Suprapubic skin (tissue), 4 donors: ENCODE data around the gene KIAA1671. TPM values are rescaled to one million over a fixed set of nuclear protein-coding genes. Genes with fewer than 3 reads are reported as not detected.

ENCODE experiments used
- DNase-seq, 2 donors: peaks; one replicate each; pipeline ENCODE4 v3.0.0-alpha.2; 2019; ENCODE audit warnings: low spot score in 2 of 2
- H3K27ac ChIP-seq: fragments of 200-600 bp; sonication (generic); one replicate; pipeline ENCODE4 v1.5.1; 2019
- H3K27me3 ChIP-seq: fragments of 200-600 bp; sonication (generic); one replicate; pipeline ENCODE4 v1.5.1; 2019
- H3K36me3 ChIP-seq: fragments of 200-600 bp; sonication (generic); one replicate; pipeline ENCODE4 v1.5.1; 2019
- H3K4me1 ChIP-seq: fragments of 200-600 bp; sonication (generic); one replicate; pipeline ENCODE4 v1.5.1; 2019
- H3K4me3 ChIP-seq: fragments of 200-600 bp; sonication (generic); one replicate; pipeline ENCODE4 v1.5.1; 2019; ENCODE audit warnings: mild to moderate bottlenecking
- H3K9me3 ChIP-seq: fragments of 200-600 bp; sonication (generic); one replicate; pipeline ENCODE4 v1.5.1; 2019
- EP300 ChIP-seq: sonication (generic); formaldehyde crosslinking; IDR thresholded peaks from one replicate; pipeline ENCODE4 v1.6.1; 2017; ENCODE audit warnings: antibody characterized with exemption
- POLR2A ChIP-seq, 2 donors: fragments of 450-650 bp; IDR thresholded peaks; one replicate each; pipeline ENCODE4 v1.6.1; 2017; ENCODE audit warnings: antibody characterized with exemption in 2 of 2, mild to moderate bottlenecking in 2 of 2, moderate library complexity in 2 of 2
- POLR2AphosphoS5 ChIP-seq, 3 donors: sonication (generic); formaldehyde crosslinking; IDR thresholded peaks; one replicate each; pipeline ENCODE4 v1.6.1; 2017; ENCODE audit warnings: antibody characterized with exemption in 3 of 3
- WGBS: methylation state at CpG from one replicate; pipeline ENCODE4 v1.1.5; 2018; 5-methylcytosine and 5-hydroxymethylcytosine counted together
- total RNA-seq, 4 donors: library from RNA; depleted of rRNA; stranded (reverse); fragments of >200 nt; gene quantifications; one replicate each; pipeline ENCODE4 v1.1.0, GENCODE V29; 2016
- TF ChIP-seq, protein P1 (sequence below), 2 donors: fragments of 200-600 bp in 1 of 2; fragments of 450-650 bp in 1 of 2; sonication (generic) in 1 of 2; IDR thresholded peaks; one replicate each; pipeline ENCODE4 v1.5.1; 2016 to 2019; ENCODE audit warnings: antibody characterized with exemption in 2 of 2, mild to moderate bottlenecking in 1 of 2, moderate library complexity in 1 of 2

The KIAA1671 gene
- total RNA-seq, 4 donors from 2014 or later = 74.4 to 116 (median 97.0) TPM

DNA sequence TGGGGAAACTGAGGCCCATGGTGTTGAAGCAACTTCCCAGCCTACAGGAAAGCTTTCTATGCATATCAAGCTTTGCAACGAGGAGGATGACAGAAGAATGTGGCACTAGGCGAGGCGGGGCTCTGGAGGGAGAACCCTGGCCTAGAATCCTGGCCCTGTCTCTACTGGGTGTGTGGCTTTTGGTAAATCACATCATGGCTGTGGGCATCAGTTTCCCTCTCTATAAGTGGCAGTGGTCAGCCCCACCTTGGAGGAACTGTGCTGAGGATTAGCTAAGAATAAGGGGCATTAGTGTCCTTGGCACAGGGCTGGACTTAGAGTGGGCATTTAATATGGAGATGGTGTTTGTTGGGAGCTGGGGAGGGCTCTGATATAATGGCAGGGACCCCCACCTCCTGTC, 124.5 kb downstream of the KIAA1671 start:
- Histone ChIP-seq H3K9me3 (no peaks in the 10 kb centered on the region), H3K27ac (no peak overlapping the region), H3K27me3 (no peaks in the 10 kb centered on the region), H3K36me3 (no peaks in the 10 kb centered on the region), H3K4me3 (no peak overlapping the region), H3K4me1 (peaks cover 8% of the 10 kb centered on the region)
- no peak for DNase-seq
- WGBS = 60% methylated on average over 1 of the region's 3 CpGs
- TF ChIP-seq POLR2A (IDR thresholded peaks at IDR 0.05) (no peak), POLR2AphosphoS5 (IDR thresholded peaks at IDR 0.05) (no peak), EP300 (no peak)
- TF ChIP-seq, protein P1, sequence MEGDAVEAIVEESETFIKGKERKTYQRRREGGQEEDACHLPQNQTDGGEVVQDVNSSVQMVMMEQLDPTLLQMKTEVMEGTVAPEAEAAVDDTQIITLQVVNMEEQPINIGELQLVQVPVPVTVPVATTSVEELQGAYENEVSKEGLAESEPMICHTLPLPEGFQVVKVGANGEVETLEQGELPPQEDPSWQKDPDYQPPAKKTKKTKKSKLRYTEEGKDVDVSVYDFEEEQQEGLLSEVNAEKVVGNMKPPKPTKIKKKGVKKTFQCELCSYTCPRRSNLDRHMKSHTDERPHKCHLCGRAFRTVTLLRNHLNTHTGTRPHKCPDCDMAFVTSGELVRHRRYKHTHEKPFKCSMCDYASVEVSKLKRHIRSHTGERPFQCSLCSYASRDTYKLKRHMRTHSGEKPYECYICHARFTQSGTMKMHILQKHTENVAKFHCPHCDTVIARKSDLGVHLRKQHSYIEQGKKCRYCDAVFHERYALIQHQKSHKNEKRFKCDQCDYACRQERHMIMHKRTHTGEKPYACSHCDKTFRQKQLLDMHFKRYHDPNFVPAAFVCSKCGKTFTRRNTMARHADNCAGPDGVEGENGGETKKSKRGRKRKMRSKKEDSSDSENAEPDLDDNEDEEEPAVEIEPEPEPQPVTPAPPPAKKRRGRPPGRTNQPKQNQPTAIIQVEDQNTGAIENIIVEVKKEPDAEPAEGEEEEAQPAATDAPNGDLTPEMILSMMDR (IDR thresholded peaks at IDR 0.05) = no peak

DNA sequence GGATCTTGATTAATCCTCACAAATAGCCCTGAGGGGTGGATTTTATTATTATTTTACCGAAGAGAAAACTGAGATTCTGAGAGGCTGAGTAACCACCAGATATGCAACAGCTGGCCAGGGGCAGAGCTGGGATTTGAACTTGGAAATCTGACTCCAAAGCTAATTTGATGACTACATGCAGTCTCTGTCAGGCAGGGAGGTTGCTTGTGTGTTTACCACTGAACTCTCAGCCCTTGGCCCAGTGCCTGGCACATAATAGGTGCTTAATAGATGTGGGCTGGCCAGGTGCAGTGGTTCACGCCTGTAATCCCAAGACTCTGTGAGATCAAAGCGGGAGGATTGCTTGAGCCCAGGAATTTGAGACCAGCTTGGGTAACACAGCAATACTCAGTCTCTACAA, 125.4 kb downstream of the KIAA1671 start:
- Histone ChIP-seq H3K27ac (no peak overlapping the region), H3K4me3 (no peak overlapping the region), H3K27me3 (no peaks in the 10 kb centered on the region), H3K36me3 (no peaks in the 10 kb centered on the region), H3K9me3 (no peaks in the 10 kb centered on the region), H3K4me1 (peaks cover 8% of the 10 kb centered on the region)
- no peak for DNase-seq
- TF ChIP-seq POLR2AphosphoS5 (IDR thresholded peaks at IDR 0.05) (no peak), EP300 (no peak), POLR2A (IDR thresholded peaks at IDR 0.05) (no peak)
- TF ChIP-seq, protein P1 (IDR thresholded peaks at IDR 0.05) = no peak
- 64% methylated on average over 3 of the region's 3 CpGs for WGBS

DNA sequence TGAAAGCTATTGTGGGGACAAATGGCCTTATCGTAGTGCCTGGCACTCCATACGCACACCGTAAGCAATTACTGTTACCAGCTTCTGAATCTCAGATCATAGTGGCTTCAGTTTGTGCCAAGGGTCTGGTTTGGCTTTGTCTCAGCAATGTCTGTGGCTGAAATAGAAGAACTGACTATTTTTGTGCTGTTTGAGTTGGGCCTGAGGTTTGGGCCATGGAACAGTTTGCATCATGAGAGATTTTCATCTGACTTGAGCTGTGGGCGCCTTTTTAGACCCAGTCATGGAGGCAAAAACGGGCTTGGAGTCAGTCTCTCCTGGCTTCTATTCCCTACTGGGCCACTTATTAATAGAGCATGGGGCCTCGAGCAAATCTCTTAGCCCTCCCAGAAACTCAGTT, 126.1 kb downstream of the KIAA1671 start:
- no peak overlapping the region for H3K27ac ChIP-seq
- H3K4me1 ChIP-seq = peaks cover 8% of the 10 kb centered on the region
- H3K9me3 ChIP-seq = no peaks in the 10 kb centered on the region
- no peak for DNase-seq
- H3K36me3 ChIP-seq = no peaks in the 10 kb centered on the region
- H3K4me3 ChIP-seq = no peak overlapping the region
- 71% methylated on average over 6 of the region's 6 CpGs for WGBS
- TF ChIP-seq, protein P1 (IDR thresholded peaks at IDR 0.05) = no peak
- no peak for TF ChIP-seq POLR2AphosphoS5 (IDR thresholded peaks at IDR 0.05)
- TF ChIP-seq EP300 = no peak
- TF ChIP-seq POLR2A (IDR thresholded peaks at IDR 0.05) = no peak
- no peaks in the 10 kb centered on the region for H3K27me3 ChIP-seq

DNA sequence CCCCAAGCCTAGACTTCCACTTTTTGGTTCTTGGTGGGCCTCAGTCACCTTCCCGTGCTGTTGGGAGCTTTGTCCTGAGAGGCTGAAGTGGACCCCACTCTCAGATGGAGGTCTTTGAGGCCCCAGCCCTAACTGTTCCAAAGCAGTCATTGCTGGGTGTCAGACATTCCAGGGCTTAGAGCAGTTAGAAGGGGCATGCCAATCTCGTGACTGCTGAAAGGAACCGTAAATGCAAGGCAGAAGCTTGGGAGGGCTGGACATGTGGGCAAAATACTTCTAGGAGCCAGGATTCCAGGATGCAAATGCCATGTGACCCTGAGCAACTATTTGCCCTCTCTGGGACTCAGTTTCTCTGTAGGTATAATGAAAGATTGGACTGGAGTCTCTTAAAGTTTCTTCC, 128.3 kb downstream of the KIAA1671 start:
- Histone ChIP-seq H3K36me3 (no peaks in the 10 kb centered on the region), H3K27me3 (no peaks in the 10 kb centered on the region), H3K4me3 (no peak overlapping the region), H3K9me3 (no peaks in the 10 kb centered on the region), H3K4me1 (peaks cover 10% of the 10 kb centered on the region), H3K27ac (no peak overlapping the region)
- WGBS = 88% methylated on average over 3 of the region's 3 CpGs
- TF ChIP-seq POLR2AphosphoS5 (IDR thresholded peaks at IDR 0.05) (no peak), EP300 (no peak), POLR2A (IDR thresholded peaks at IDR 0.05) (no peak)
- TF ChIP-seq, protein P1 (IDR thresholded peaks at IDR 0.05) = no peak
- no peak for DNase-seq

DNA sequence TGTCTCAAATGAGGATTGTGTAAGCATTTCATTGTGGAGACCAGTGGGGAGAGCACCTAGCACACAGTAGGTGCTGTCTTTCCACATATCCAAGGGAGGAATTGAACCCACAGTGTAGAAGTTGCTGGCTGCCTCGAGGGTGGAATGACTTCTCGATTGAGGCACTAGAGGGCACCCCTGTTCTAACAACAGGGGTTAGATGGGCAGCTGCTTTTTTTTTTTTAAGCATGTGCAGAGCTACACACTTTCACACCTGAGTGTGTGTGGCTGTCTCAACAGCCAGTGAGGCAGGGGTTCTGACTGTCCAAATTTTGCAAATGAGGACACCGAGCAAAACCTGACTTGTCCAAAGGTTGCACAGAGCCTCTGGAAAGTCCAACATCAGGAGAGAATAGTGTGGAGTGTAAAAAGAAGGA, 128.9 kb downstream of the KIAA1671 start:
- Histone ChIP-seq H3K9me3 (no peaks in the 10 kb centered on the region), H3K36me3 (no peaks in the 10 kb centered on the region), H3K27me3 (no peaks in the 10 kb centered on the region), H3K4me3 (no peak overlapping the region), H3K27ac (no peak overlapping the region), H3K4me1 (peaks cover 15% of the 10 kb centered on the region)
- no peak for DNase-seq
- WGBS = 43% methylated on average over 3 of the region's 3 CpGs
- TF ChIP-seq POLR2AphosphoS5 (IDR thresholded peaks at IDR 0.05) (no peak), EP300 (no peak), POLR2A (IDR thresholded peaks at IDR 0.05) (no peak)
- TF ChIP-seq, protein P1 (IDR thresholded peaks at IDR 0.05) = peak in 1 of 2 donors; percentile 38
